ENCODE results near the gene TKT.

DNA sequence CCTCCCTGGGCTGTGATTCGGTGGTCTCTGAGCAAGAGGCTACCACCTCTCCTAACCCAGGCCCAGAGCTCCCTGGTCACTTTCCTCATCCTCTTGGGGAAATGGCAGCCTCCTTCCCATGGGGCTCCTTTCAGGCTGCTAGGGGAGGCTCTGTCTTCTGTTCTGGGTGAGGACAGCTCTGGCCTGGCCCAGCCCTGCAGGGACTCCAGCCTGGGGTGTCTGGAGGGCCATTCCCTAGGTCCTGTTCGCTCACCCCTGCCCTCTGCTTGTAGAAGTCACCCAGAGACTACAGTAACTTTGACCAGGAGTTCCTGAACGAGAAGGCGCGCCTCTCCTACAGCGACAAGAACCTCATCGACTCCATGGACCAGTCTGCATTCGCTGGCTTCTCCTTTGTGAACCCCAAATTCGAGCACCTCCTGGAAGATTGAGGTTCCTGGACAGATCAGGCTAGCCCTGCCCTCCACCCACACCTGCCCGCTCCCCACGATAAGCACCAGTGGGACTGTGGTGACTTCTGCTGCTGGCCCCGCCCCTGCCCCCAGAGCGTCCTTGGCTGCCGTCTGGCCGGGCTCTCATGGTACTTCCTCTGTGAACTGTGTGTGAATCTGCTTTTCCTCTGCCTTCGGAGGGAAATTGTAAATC is 63.9 kb downstream of the TKT start:
- TF ChIP-seq POLR2AphosphoS5 (IDR thresholded peaks at IDR 0.05) = no peak
- TF ChIP-seq, protein P1, sequence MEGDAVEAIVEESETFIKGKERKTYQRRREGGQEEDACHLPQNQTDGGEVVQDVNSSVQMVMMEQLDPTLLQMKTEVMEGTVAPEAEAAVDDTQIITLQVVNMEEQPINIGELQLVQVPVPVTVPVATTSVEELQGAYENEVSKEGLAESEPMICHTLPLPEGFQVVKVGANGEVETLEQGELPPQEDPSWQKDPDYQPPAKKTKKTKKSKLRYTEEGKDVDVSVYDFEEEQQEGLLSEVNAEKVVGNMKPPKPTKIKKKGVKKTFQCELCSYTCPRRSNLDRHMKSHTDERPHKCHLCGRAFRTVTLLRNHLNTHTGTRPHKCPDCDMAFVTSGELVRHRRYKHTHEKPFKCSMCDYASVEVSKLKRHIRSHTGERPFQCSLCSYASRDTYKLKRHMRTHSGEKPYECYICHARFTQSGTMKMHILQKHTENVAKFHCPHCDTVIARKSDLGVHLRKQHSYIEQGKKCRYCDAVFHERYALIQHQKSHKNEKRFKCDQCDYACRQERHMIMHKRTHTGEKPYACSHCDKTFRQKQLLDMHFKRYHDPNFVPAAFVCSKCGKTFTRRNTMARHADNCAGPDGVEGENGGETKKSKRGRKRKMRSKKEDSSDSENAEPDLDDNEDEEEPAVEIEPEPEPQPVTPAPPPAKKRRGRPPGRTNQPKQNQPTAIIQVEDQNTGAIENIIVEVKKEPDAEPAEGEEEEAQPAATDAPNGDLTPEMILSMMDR (IDR thresholded peaks at IDR 0.05) = no peak

All from transverse colon (tissue), 4 donors.